ENCODE results near the gene RTL9. TPM values are rescaled to one million over a fixed set of nuclear protein-coding genes. Genes with fewer than 3 reads are reported as not detected.

Gene RTL9
- total RNA-seq, 1 donor from 2014 or later, result not detected

GRCh38 chrX:110315551-110315950 lies 43.1 kb upstream of the RTL9 start:
- ChIA-PET POLR2A (interaction anchor here (2.8 kb wide), 1 partner anchor 582 kb away, joined by 11 read pairs; the partner anchor contains the start of gene ACSL4), CTCF (interaction anchor here (0.7 kb wide), 1 partner anchor 96 kb away, joined by 3 read pairs; no protein-coding TSS in a partner anchor)
- Mint-ChIP-seq H3K27me3 (no peaks in the 10 kb centered on the region), H3K4me1 (peaks cover 38% of the 10 kb centered on the region), H3K9me3 (no peaks in the 10 kb centered on the region), H3K36me3 (ENCODE audit: low read depth) (peaks cover 2% of the 10 kb centered on the region), H3K4me3 (peak overlapping the region; percentile 52), H3K27ac (no peak overlapping the region)
- TF ChIP-seq CTCF (IDR thresholded peaks at IDR 0.05), result no peak
- no peak for ATAC-seq (ENCODE audit: low read depth)
- DNase-seq, result no peak
- intact Hi-C loops (cut with micrococcal nuclease), result loop anchor here (5.0 kb wide), 3 partner anchors 33 to 1367 kb away; partner anchors contain the start of gene ALG13

GRCh38 chrX:110316351-110317060 lies 42.1 kb upstream of the RTL9 start:
- H3K27ac Mint-ChIP-seq, result peak overlapping the region; percentile 74
- CTCF ChIA-PET, result interaction anchor here (0.6 to 1.3 kb wide), 2 partner anchors 46 to 156 kb away, joined by 3 read pairs; no protein-coding TSS in a partner anchor
- peaks cover 29% of the 10 kb centered on the region for H3K4me1 Mint-ChIP-seq
- intact Hi-C loops (cut with micrococcal nuclease), result loop anchor here (5.0 kb wide), 3 partner anchors 34 to 1366 kb away; partner anchors contain the start of gene ALG13
- H3K27me3 Mint-ChIP-seq, result no peaks in the 10 kb centered on the region
- peak overlapping the region; percentile 94 for H3K4me3 Mint-ChIP-seq
- H3K36me3 Mint-ChIP-seq (ENCODE audit: low read depth), result peaks cover 2% of the 10 kb centered on the region
- TF ChIP-seq CTCF (IDR thresholded peaks at IDR 0.05), result no peak
- no peaks in the 10 kb centered on the region for H3K9me3 Mint-ChIP-seq
- DNase-seq, result no peak
- no peak for ATAC-seq (ENCODE audit: low read depth)
- POLR2A ChIA-PET, result interaction anchor here (0.7 to 3.7 kb wide), 4 partner anchors 108 to 583 kb away, joined by 5 to 14 read pairs (median 8); partner anchors contain the start of gene ACSL4

GRCh38 chrX:110317061-110317819 lies 41.4 kb upstream of the RTL9 start:
- Mint-ChIP-seq H3K4me1 (peaks cover 32% of the 10 kb centered on the region), H3K36me3 (ENCODE audit: low read depth) (peaks cover 2% of the 10 kb centered on the region), H3K27ac (peak overlapping the region; percentile 74), H3K27me3 (no peaks in the 10 kb centered on the region), H3K9me3 (no peaks in the 10 kb centered on the region), H3K4me3 (peak overlapping the region; percentile 94)
- ChIA-PET CTCF (interaction anchor here (0.6 to 1.3 kb wide), 3 partner anchors 47 to 162 kb away, joined by 3 read pairs; no protein-coding TSS in a partner anchor), POLR2A (interaction anchor here (0.7 to 3.7 kb wide), 8 partner anchors 24 to 584 kb away, joined by 3 to 14 read pairs (median 5); partner anchors contain the start of gene ACSL4)
- peak; percentile 12 for ATAC-seq (ENCODE audit: low read depth)
- no peak for TF ChIP-seq CTCF (IDR thresholded peaks at IDR 0.05)
- DNase-seq, result peak; percentile 28
- intact Hi-C loops (cut with micrococcal nuclease), result loop anchor here (5.0 kb wide), 3 partner anchors 35 to 1365 kb away; partner anchors contain the start of gene ALG13

GRCh38 chrX:110317820-110318663 lies 40.6 kb upstream of the RTL9 start, which contains the start of gene AMMECR1:
AMMECR1 (minus strand) TSS chrX:110318085; CDS start chrX:110318071, 14 bp downstream.
- Mint-ChIP-seq H3K9me3 (no peaks in the 10 kb centered on the region), H3K4me1 (peaks cover 31% of the 10 kb centered on the region)
- CTCF ChIA-PET, result interaction anchor here (1.0 to 1.3 kb wide), 2 partner anchors 157 to 163 kb away, joined by 3 read pairs; no protein-coding TSS in a partner anchor

More at GRCh38 chrX:110317820-110318663, 40.6 kb upstream of the RTL9 start, which contains the start of gene AMMECR1:
- no peak for TF ChIP-seq CTCF (IDR thresholded peaks at IDR 0.05)
- POLR2A ChIA-PET, result interaction anchor here (0.8 to 3.7 kb wide), 9 partner anchors 23 to 1363 kb away, joined by 3 to 14 read pairs (median 5); partner anchors contain the start of genes ACSL4 and ALG13
- ATAC-seq (ENCODE audit: low read depth), result peak; percentile 85
- Mint-ChIP-seq H3K36me3 (ENCODE audit: low read depth) (peaks cover 2% of the 10 kb centered on the region), H3K27me3 (no peaks in the 10 kb centered on the region), H3K27ac (peak within 1 kb of the TSS; percentile 97), H3K4me3 (peak within 1 kb of the TSS; percentile 94)
- DNase-seq, result peak; percentile 74
- intact Hi-C loops (cut with micrococcal nuclease), result loop anchor here (1.0 to 5.0 kb wide), 8 partner anchors 23 to 1364 kb away; partner anchors contain the start of genes ALG13, NXT2 and TMEM164

All from activated B cell treated with CpG ODN at 0.5 μM for 24 hours (primary cell).